GM12865 (cell line): ENCODE measurements around the gene SYTL3.

ENCODE experiments used
- DNase-seq: peaks from one replicate; pipeline ENCODE4 v3.0.0; 2010; ENCODE audit warnings: low read depth
- H3K4me3 ChIP-seq: 2 replicates; pipeline ENCODE4 v1.5.1; 2011; ENCODE audit warnings: mild to moderate bottlenecking, low read depth, low read length, control low read depth
- TF ChIP-seq, protein P1 (sequence below): IDR thresholded peaks from 2 replicates; pipeline ENCODE4 v1.5.1; 2011; ENCODE audit warnings: low read length, control low read depth, low read depth, inconsistent platforms; ENCODE audit not compliant: insufficient read depth; ENCODE audit errors: missing control alignments

The SYTL3 gene

DNA sequence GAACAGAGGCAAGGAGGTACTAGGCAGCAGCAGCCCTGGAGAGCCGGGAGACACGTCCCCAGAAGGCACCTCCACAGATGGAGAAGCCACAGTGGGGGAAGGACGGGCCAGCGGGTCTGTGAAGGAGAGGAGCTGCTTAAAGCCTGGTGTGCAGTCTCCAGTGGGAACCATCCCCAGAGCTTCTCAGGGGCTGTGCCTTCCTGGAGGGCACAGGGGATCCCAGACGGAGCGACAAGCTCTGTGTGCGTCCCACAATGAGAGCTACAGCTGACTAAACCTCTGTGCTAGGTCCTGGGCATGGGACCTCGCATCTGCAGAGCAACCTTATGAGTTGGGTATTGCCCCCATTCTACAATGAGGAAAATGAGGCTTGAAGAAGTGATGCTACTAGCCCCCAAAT is 118.6 kb downstream of the SYTL3 start:
- TF ChIP-seq, protein P1, sequence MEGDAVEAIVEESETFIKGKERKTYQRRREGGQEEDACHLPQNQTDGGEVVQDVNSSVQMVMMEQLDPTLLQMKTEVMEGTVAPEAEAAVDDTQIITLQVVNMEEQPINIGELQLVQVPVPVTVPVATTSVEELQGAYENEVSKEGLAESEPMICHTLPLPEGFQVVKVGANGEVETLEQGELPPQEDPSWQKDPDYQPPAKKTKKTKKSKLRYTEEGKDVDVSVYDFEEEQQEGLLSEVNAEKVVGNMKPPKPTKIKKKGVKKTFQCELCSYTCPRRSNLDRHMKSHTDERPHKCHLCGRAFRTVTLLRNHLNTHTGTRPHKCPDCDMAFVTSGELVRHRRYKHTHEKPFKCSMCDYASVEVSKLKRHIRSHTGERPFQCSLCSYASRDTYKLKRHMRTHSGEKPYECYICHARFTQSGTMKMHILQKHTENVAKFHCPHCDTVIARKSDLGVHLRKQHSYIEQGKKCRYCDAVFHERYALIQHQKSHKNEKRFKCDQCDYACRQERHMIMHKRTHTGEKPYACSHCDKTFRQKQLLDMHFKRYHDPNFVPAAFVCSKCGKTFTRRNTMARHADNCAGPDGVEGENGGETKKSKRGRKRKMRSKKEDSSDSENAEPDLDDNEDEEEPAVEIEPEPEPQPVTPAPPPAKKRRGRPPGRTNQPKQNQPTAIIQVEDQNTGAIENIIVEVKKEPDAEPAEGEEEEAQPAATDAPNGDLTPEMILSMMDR: no peak
- no peak for DNase-seq
- no peak overlapping the region for H3K4me3 ChIP-seq

DNA sequence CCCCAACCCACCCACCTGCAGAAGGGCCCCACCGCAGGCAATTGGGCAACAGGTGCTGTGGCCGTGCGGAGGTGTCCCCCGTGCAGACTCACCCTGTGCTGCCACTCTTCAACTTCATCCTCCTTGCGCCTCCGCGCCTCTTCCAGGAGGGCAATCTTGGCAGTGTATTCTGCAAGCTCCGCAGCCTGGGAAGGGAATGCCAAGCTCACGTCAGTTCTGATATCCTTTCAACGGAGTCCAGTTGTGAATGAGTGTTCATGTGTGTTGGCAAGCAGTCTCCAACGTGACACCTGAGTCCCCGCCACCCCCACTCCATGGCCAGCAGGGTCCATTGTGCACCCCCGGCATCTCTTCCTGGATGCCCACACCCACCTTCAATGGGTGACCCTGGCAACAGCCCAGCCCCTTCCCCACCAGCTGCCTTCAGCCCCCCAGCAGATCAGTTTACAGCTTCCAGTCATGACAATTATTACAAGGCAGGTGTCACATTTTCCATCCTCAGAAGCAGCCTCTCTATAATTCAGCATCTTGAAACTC is 119.4 kb downstream of the SYTL3 start:
- TF ChIP-seq, protein P1: no peak
- H3K4me3 ChIP-seq: no peak overlapping the region
- DNase-seq: no peak

DNA sequence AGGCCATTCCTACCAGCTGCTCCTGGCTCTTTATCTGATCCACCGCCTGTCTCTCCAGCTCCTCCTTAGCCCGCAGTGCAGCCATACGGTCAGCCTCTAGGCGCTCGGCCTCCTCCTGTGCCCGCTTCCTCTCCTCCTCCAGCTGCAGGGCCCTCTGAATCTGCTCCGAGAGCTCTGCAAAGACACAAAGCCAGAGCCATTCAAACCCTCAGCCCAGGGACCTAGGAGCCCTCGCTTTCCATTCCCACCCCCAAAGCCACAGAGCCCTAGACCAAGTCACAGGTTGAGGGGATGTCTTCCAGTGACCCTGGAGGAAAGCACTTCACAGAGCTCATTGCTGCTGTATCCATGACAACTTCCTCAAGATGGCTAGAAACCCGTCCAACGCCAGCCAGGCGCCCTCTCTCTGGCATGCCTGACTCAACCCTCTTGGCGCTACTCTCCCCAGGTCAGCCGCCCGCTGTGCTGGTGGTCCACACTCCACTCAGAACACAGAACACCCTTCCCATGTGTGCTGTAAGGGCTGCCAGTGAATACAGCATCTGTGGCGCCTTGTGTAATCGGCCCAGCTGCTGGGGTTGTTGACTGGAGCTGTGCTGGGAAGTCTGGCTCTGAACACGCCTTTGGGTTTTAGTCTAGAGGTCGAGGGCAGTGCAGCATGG is 120.0 kb downstream of the SYTL3 start:
- TF ChIP-seq, protein P1: no peak
- DNase-seq: no peak
- no peak overlapping the region for H3K4me3 ChIP-seq

DNA sequence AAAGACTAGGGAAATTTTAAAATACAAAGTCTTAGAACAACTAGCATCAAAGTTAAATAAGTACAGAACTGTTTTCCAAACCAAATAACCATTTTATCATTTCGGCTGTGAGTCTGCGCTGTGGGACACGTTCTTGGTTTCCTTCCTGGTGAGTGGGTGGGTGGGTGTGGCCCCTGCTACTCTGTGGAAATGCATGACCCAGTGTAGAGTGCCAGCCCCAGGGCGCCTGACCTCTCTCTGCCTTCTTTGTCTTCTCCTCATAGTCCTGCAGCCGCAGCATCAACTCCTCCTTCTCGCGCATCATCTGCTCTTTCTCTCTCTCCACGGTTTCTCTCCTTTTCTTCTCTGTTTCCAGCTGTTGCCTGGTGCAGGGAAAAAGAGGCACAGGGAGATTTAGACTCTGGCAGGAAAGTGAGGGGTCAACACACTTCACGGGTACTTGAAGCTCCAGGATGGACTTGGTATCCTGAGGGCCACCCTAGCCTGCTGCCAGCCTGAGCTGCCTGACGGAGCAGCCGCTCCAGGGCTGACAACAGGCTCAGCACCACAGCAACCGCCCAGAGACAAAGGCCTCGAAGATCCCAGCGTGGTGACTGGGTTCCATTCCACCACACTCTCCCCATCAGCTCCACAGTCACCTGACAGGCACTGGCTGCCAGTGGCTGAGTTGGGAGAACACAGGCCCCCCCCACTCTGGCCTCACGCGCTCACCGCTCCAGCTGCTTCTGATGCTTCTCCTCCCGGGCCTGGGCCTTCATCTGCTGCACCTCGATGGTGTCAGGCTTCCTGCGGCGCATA is 120.9 kb downstream of the SYTL3 start:
- no peak overlapping the region for H3K4me3 ChIP-seq
- TF ChIP-seq, protein P1: no peak
- DNase-seq: no peak

DNA sequence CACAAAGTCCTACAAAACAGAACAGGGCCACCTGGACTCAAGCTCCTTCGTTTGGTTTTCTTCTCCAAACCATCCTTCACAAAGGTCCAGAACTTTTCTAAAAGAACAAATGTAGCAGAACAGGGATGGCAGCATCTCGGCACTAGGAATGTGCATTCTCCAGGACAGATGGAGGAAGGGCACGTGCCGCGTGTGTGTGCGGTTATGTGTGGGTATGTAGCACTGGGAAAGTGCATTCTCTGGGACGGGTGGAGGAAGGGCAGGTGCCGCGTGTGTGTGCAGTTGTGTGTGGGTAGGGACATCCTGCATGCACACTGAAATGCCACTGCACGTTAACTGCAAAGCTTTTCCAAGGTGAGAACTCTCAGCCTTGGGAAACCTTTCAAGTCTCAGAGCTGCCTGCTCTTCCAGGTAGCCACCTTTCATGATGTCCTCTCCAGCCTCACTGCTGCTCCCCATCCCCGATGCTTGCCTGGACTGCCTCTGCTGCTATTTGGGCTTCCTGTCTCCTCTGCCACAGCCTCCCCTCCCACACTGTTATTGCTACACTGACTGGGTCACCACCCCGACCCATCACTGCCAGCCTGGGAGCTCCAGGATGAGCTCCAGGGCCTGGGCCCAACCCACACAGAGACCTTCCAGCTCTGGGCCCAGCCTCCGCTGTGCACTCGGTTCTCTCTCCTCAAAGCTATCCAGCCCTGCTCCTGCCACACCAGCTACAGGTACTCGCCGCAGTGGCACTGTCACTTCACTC is 121.7 kb downstream of the SYTL3 start:
- no peak overlapping the region for H3K4me3 ChIP-seq
- TF ChIP-seq, protein P1: no peak
- DNase-seq: no peak

DNA sequence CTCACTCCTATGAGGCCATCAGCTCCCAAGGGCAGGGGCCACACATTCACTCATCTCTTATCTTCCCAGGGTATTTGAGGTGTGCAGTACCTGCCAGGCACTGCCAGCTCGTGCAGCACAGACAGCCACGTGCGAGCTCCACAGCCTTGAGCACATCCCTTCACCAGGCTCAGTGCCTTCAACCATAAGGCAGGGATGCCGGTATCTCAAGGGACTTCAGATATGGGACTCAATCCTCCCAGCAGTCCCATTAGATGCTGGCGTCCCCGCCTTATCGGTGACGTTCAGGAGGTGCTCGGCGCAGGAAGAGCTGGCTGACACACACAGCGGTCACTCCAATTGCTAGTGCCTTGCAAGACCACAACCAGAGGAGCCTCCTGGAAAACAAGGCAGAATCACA is 122.3 kb downstream of the SYTL3 start:
- H3K4me3 ChIP-seq: no peak overlapping the region
- DNase-seq: no peak
- TF ChIP-seq, protein P1: no peak
